CD4-positive, alpha-beta T cell treated with Interleukin-2 at 100 ng/mL for 4 hours (primary cell): ENCODE measurements around the gene PTPRN.

Experiments
- DNase-seq: peaks from one replicate; pipeline ENCODE4 v3.0.0-alpha.2; 2020; ENCODE audit warnings: low spot score

Gene PTPRN

DNA sequence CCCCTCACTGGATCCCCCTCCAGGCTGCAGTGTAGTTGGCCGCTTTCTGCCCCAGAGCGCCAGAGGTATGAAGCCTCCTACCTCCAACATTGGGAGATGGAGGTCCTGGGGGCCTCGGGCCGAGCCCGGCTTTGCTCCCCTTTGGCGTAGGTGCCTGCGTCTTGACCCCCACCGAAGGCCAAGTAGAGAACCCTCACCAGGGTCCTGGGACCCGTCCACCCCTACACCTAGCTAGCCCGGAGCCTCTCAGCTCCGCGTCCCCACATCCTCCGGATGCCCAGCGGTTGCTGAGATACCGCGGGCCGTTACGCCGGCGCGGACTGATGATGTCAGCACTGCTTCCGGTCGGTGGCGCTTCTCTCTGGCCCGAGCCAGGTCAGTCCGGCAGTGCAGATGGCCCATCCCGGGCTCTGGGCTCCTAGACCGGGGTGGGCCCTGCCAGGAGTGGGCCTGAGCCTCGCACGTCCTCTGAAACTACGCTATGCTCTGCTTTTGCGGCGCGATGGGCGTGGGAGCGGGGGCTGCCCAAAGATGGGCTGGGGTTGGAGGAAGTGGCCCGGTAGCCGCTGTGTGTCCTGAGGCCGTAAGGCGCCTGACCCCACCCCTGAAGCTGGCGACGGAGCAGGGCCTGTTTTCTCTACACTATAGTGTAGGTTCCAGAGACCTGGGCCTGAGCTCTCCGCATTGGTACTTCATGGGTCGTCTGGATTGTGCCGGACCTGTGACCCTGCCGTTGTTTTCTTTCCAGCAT, 63.9 kb downstream of the PTPRN start, which contains the start of the genes GLB1L and STK16:
Gene GLB1L, minus strand, starts transcription at position 297 of the 751 bp plus-strand sequence. CDS start 1,871 bp downstream, outside the sequence.
Gene STK16, plus strand, starts transcription at position 332 of the 751 bp plus-strand sequence. CDS start 521 bp downstream, outside the sequence.
- peak; percentile 87 for DNase-seq

- no peak for DNase-seq
These were observed 64.4 kb downstream of the PTPRN start for GRCh38 chr2:219244789-219245147.

DNA sequence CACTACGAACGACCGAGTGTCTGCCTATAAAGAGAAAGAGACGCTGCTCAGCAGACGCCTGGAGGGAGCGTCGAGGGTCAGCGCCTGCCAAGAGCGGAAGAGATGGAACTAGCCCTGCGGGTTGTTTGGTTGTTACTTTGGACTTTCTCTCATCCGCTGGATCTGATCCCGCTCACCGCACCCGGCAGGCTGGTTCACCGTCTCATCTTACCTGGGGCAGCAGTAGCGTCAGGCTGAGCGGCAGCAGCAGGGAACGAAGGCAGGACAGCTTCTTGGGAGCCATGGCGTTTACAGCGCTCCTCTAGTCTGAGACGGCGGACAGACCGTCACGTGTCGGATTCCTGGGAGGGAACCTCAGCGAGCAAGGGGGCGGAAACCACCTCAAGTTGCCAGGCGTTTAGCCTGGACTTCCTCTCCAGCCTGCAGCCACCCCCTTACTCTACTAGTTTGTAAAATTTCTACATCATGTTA, 65.9 kb downstream of the PTPRN start:
- no peak for DNase-seq
